Globus pallidus (tissue), 1 donor: Measurements from ENCODE around the gene AKAP6.

ENCODE experiments used
- DNase-seq: peaks from one replicate; pipeline ENCODE4 v3.0.0-alpha.2; 2015; ENCODE audit warnings: low spot score

Gene AKAP6

DNA sequence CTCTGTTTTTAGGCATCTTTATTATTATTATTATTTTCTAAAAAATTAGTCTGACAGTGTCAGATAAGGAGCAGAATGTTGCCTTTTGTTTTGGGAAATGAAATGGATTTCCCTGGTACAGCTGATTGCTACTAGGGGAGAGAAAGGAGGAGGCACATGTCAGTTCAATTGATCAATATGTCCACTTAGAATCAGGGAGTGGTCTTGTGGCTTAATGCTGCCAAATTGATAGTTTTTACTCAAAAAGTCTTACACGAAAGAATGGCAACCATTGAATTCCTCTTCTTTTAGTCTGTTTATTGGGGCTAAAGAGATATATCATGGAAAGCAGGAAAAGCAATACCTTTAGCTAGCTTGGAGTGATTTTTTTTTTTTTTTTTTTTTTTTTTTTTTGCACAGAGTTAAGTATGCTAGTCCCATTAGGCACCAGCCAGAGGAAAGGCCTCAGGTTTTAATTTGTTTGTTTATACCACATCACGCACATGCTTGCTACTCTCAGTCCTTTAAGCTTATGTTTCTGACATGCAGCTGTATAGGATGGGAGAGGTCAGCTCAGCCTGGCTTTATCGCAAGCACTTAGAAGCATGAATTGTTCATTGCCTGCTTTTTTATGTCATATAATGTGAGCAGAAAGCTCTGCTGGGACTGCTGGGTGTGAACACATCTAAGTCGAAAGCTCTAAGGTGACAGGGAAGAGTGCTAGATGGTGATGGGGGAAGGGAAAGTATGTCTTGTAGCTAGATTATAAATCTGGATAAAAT, 1.4 kb downstream of the AKAP6 start:
- DNase-seq = peak; percentile 52

GRCh38 chr14:32331206-32331605, 2.1 kb downstream of the AKAP6 start:
- DNase-seq = peak; percentile 67

DNA sequence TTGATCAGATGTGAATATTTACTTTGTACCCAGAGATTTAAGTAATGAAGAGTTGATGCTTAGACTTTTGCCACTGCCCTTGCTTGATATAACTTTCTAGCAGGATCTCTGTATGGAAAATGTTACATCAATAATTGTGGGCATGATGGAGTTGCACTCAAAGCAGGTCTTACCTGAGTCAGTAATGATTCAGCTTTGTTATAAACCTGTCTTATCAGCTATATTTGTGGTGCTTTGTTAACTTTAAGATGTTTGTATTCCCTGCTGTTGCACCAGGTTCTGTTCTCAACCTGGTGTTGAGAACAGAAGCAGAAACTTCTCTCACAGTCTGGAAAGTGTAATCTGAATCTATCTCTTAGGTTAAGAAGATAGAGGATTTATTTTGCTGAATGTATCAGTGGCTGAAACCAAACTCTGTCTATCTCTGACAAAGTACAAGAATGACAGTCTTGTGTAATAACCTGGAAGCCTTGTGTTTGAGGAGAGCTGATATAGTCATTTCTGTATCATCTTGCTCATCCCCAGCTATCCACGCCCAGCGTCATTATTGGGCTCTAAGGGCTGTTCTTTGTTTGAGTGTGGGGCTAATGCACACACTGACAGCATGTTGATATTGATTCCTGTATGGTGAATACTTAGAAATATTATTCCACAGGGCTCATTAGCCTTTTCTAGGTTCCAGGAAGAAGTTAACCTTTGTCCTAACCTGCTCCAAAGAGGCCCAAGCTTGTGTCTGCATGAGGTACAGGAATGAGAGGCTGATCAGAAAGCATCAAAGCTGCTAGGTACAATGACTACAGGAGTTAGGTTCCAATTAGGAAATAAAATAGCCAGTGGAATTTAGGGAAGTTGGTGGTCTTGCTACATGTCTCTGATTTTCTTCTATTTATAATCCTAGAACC, 3.6 kb downstream of the AKAP6 start:
- peak; percentile 27 for DNase-seq

DNA sequence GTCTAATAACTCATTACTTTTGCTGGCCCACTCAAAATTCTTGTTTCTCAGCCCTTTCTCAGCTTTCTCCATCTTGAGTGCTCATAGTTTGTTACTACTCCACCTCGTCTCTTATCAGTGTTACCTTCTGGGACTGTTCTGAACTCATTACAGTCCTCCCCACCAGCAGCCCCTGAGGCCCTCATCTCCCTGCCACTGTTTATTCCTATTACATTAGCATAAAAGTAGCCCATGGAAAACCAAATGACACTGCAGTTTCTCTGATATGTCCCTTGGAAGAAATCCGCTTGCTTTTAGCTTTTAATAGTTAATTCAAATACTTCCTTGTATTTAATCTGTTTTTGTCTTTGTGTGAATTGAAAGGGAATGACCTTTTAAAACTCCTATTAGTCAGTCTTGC, 7.6 kb downstream of the AKAP6 start:
- DNase-seq = no peak

GRCh38 chr14:32337759-32338158, 8.7 kb downstream of the AKAP6 start:
- no peak for DNase-seq

- no peak for DNase-seq
These were observed 10.1 kb downstream of the AKAP6 start for GRCh38 chr14:32339188-32339587.

- no peak for DNase-seq
These were observed 13.1 kb downstream of the AKAP6 start for GRCh38 chr14:32341947-32342846.

DNA sequence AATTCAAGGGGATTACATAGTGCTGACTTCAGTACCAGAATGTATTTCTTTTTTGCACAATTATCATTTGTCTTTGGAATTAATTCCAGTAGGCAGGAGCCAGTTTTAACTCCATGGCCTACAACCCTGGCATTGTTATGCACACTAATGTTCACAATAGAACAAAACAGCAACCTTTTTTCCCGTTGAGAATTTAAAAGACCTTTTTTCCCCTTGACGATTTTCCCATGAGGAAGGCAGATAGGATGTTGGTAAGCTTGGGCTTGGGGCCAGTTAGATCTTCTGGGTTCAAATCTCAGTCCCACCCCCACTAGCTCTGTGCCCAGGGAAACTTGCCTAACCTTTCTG, 13.7 kb downstream of the AKAP6 start:
- no peak for DNase-seq

- no peak for DNase-seq
These were observed 14.9 kb downstream of the AKAP6 start for GRCh38 chr14:32343926-32344430.

GRCh38 chr14:32345311-32345791, 16.3 kb downstream of the AKAP6 start:
- peak; percentile 64 for DNase-seq

- no peak for DNase-seq
These were observed 20.2 kb downstream of the AKAP6 start for GRCh38 chr14:32349322-32349721.

DNA sequence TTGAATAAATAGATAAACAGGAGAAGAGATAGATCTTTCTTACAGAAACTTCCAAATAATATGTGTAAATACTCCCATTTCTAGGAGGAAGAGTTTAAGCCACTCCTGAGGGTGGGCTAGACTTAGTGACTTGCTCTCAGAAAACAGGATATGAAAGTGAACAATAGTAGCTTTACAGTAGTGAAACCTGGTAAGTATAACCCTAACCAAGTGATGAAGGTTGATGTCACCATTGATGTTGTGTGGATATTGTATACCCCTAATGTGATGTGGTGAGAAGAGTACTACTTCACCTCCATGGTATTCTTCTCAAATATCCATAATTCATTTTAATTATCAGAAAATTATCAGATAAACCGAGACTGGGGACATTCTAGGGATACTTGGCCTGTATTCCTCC, 20.9 kb downstream of the AKAP6 start:
- DNase-seq = no peak

DNA sequence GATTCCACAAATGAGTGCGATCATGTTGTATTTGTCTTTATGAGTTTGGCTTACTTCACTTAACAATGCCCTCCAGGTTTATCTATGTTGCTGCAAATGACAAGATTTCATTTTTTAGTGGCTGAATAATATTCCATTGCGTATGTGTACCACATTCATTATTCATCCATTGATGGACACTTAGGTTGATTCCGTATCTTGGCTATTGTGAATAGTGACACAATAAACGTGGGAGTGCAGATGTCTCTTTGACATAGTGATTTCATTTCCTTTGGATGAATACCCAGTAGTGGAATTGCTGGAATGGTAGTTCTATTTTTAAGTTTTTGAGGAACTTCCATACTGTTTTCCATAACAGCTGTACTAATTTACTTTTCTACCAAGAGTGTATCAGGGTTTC, 23.5 kb downstream of the AKAP6 start:
- DNase-seq = no peak

DNA sequence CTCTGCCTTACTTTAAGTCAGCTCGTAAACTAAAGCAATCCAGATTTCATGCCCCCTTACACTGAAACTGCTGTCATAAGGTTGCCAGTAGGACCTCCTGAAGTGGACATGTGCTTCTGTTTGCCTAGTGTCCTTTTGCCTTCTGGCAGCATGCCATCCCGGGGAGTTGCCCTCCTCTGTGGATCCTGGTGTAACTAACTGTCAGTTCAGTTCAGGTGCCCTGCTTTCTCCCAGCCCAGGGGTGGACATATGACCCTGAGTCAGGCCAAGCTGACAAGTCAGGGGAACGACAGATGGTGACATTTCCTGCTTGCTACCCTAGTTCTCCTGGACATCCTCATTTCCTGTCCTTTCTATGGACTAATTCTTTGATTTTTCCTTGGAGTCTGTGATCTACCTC, 25.6 kb downstream of the AKAP6 start:
- DNase-seq = no peak

DNA sequence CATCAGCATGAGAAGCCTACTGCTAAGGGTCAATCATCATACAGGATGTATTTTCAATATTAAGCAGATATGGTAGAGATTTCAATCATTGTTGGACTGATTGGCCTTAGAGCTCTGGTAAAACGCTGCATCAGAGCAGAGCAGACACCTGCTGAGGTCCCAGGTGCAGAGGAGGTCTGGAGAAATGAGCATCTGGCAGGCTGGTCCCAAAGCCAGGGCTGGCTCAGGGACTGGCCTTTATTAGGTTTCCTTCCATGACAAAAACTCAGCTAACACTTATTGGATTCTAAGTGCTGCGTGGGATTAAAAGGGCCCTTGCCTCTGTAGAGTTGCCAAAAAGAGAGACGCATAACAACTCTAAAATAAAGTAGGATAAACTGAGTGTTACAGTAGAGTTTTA, 29.7 kb downstream of the AKAP6 start:
- no peak for DNase-seq

DNA sequence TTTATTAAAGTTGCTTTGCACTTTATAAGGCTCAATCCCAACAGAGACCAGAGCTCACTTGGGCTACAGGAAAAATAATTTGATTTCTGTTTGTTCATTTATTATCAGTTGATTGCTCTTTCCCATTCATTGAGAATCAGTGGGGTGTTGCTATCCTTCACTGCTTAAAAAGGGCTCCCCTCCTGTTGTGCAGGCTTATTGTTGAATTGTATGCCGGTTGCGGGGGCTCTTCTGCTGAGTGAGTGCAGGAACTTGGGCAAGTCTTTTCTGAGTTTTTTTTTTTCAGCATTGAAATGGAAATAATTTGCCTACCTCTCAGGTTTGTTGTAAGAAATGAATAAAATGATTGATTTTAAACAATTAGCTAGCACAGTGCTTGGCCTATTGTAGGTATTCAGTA, 32.6 kb downstream of the AKAP6 start:
- no peak for DNase-seq

DNA sequence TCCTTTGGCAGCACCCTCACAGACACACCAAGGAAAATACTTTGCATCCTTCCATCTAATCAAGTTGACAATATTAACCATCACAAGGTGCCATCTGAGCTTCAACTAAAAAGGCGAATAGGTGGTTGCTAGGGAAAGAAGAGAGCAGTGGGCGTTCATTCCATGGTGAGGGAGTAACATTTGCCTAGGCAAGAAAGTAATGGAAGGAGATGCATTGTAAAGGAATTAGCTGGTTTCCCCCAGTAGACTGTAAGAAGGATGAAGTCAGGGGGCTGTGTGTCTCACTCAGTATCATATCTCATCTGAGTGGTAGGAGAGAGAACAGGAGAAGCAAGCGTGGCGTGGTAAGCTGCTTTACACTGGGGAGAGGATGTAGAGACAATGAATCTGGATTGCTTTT, 34.7 kb downstream of the AKAP6 start:
- DNase-seq = no peak

DNA sequence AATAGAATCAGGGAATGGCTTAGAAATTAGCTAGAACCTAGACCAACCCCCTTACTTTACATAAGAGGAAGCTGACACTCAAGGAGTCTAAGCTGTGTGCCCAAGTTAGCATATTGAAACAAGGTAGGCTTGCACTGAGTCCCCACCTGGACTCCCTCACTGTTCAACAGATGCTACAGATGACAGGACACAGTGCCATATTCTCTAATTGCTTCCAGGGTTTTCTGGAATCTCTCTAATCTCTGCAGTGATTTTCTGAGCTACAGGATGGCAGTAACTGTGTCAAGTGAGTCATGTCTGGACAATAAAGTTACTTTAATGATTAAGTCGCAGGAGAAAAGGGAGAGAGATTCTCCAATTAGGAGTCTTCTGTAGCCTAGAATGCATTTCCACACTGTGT, 35.8 kb downstream of the AKAP6 start:
- DNase-seq = no peak

- DNase-seq = peak; percentile 89
These were observed 37.3 kb downstream of the AKAP6 start for GRCh38 chr14:32366256-32366879.

DNA sequence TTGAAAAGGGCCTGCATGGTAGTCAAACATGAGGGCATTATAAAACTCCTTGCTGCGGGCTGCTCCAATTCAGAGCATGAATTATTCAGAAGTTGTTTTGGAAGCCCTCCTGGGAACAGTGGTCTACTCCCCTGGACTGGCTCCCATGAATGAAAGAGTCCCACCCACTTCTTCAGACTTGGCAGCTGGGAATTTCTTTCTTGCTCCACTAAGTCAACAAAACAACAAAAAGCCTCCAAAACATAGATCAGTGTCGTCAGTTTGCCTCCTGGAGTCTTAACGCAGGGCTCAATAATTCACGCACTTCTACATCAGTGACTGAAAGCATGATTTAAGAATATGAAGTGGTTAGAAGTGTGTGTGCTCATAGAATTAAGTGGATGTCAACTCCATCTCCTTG, 37.9 kb downstream of the AKAP6 start:
- DNase-seq = peak; percentile 80

DNA sequence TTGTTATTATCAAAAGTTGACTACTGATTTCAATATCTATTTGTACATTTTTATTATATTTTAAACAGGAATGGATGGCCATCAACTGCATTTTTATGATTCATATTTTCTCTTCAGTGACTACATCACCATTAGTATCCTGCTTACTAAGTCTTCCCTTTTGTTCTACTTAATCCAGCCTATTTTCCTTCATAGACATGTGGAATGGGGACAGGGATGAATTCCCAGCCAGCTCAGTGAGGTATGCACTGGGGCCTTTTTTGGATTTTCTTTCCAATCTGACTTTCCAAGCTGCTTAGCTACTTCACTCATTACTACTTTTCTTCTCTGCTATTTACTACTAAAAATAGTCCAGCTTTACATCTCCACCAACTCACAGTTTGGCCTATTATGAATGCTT, 38.4 kb downstream of the AKAP6 start:
- no peak for DNase-seq

- no peak for DNase-seq
These were observed 39.0 kb downstream of the AKAP6 start for GRCh38 chr14:32368107-32368506.
